ENCODE data around the gene EPG5.

DNA sequence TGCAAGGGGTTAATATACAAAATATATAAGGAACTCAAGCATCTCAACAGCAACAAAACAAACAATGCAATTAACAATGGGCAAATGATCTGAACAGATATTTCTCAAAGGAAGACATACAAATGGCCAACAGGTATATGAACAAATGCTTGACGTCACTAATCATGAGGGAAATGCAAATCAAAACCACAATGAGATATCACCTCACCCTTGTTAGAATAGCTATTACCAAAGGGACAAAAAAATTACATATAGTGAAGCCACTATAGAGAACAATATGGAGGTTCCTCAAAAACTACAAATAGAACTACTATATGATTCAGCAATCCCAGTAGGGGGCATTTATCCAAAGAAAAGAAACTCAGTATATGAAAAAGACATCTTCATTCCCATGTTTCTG is 145.4 kb downstream of the EPG5 start:
- no peak for TF ChIP-seq POLR2AphosphoS5 (IDR thresholded peaks at IDR 0.05; ENCODE audit: low read depth, low read length)
- no peak for TF ChIP-seq POLR2A (IDR thresholded peaks at IDR 0.05; ENCODE audit: low read depth, low read length)
- no peak for TF ChIP-seq TAF1 (IDR thresholded peaks at IDR 0.05; ENCODE audit: borderline replicate concordance, low read depth, low read length)

Data from GM12892 (cell line).